Suprapubic skin (tissue), 4 donors: ENCODE data around the gene GGA1. TPM values are rescaled to one million over a fixed set of nuclear protein-coding genes. Genes with fewer than 3 reads are reported as not detected.
A peak's percentile ranks its signal among the peaks of the same experiment; 100 is the strongest.
"Not testable (repeated sequence)": the region's sequence is repeated elsewhere in the genome, so short reads cannot be mapped to it uniquely, and the experiment has no call there.

Experiments used
- DNase-seq, 2 donors: peaks; one replicate each; pipeline ENCODE4 v3.0.0-alpha.2; 2019; ENCODE audit warnings: low spot score in 2 of 2
- H3K27ac ChIP-seq: fragments of 200-600 bp; sonication (generic); one replicate; pipeline ENCODE4 v1.5.1; 2019
- H3K27me3 ChIP-seq: fragments of 200-600 bp; sonication (generic); one replicate; pipeline ENCODE4 v1.5.1; 2019
- H3K36me3 ChIP-seq: fragments of 200-600 bp; sonication (generic); one replicate; pipeline ENCODE4 v1.5.1; 2019
- H3K4me1 ChIP-seq: fragments of 200-600 bp; sonication (generic); one replicate; pipeline ENCODE4 v1.5.1; 2019
- H3K4me3 ChIP-seq: fragments of 200-600 bp; sonication (generic); one replicate; pipeline ENCODE4 v1.5.1; 2019; ENCODE audit warnings: mild to moderate bottlenecking
- H3K9me3 ChIP-seq: fragments of 200-600 bp; sonication (generic); one replicate; pipeline ENCODE4 v1.5.1; 2019
- EP300 ChIP-seq: sonication (generic); formaldehyde crosslinking; IDR thresholded peaks from one replicate; pipeline ENCODE4 v1.6.1; 2017; ENCODE audit warnings: antibody characterized with exemption
- POLR2A ChIP-seq, 2 donors: fragments of 450-650 bp; IDR thresholded peaks; one replicate each; pipeline ENCODE4 v1.6.1; 2017; ENCODE audit warnings: antibody characterized with exemption in 2 of 2, mild to moderate bottlenecking in 2 of 2, moderate library complexity in 2 of 2
- POLR2AphosphoS5 ChIP-seq, 3 donors: sonication (generic); formaldehyde crosslinking; IDR thresholded peaks; one replicate each; pipeline ENCODE4 v1.6.1; 2017; ENCODE audit warnings: antibody characterized with exemption in 3 of 3
- WGBS: methylation state at CpG from one replicate; pipeline ENCODE4 v1.1.5; 2018; 5-methylcytosine and 5-hydroxymethylcytosine counted together
- total RNA-seq, 4 donors: library from RNA; depleted of rRNA; stranded (reverse); fragments of >200 nt; gene quantifications; one replicate each; pipeline ENCODE4 v1.1.0, GENCODE V29; 2016
- TF ChIP-seq, protein P1 (sequence below), 2 donors: fragments of 200-600 bp in 1 of 2; fragments of 450-650 bp in 1 of 2; sonication (generic) in 1 of 2; IDR thresholded peaks; one replicate each; pipeline ENCODE4 v1.5.1; 2016 to 2019; ENCODE audit warnings: antibody characterized with exemption in 2 of 2, mild to moderate bottlenecking in 1 of 2, moderate library complexity in 1 of 2

Gene GGA1
- total RNA-seq, 4 donors from 2014 or later, result 52.8 to 124 (median 65.3) TPM

DNA sequence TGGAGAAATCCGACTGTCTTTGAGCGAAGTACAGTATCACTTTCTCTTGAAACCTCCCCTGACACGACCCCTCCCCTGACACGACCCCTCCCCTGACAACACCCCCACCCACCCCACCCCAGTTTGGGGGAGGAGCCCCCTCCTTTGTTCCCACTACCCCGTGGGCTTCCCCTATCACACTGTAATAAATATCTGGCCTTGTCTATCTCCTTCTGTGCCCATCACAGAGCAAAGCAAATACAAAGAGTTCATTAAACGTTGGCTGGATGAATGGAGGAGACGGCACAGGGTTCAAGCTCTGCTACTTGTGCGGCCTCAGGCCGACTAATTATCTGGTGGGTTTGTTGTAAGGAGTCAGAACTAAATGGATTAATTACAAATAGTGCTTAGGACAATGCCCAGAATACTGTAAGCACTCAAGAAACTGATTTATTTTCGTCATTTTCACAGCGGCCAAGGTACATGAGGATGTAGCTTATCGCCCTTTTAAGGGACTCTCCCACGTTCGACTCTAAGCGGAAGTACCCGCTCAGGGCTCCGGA is 628 bp upstream of the GGA1 start:
- Histone ChIP-seq H3K4me1 (peaks cover 57% of the 10 kb centered on the region), H3K27me3 (no peaks in the 10 kb centered on the region), H3K9me3 (no peaks in the 10 kb centered on the region), H3K27ac (peak overlapping the region; percentile 89), H3K4me3 (peak overlapping the region; percentile 85), H3K36me3 (no peaks in the 10 kb centered on the region)
- TF ChIP-seq POLR2A (IDR thresholded peaks at IDR 0.05), result no peak
- TF ChIP-seq, protein P1, sequence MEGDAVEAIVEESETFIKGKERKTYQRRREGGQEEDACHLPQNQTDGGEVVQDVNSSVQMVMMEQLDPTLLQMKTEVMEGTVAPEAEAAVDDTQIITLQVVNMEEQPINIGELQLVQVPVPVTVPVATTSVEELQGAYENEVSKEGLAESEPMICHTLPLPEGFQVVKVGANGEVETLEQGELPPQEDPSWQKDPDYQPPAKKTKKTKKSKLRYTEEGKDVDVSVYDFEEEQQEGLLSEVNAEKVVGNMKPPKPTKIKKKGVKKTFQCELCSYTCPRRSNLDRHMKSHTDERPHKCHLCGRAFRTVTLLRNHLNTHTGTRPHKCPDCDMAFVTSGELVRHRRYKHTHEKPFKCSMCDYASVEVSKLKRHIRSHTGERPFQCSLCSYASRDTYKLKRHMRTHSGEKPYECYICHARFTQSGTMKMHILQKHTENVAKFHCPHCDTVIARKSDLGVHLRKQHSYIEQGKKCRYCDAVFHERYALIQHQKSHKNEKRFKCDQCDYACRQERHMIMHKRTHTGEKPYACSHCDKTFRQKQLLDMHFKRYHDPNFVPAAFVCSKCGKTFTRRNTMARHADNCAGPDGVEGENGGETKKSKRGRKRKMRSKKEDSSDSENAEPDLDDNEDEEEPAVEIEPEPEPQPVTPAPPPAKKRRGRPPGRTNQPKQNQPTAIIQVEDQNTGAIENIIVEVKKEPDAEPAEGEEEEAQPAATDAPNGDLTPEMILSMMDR (IDR thresholded peaks at IDR 0.05), result no peak
- no peak for TF ChIP-seq POLR2AphosphoS5 (IDR thresholded peaks at IDR 0.05)
- no peak for TF ChIP-seq EP300
- no peak for DNase-seq
- 0% methylated on average over 17 of the region's 17 CpGs for WGBS

DNA sequence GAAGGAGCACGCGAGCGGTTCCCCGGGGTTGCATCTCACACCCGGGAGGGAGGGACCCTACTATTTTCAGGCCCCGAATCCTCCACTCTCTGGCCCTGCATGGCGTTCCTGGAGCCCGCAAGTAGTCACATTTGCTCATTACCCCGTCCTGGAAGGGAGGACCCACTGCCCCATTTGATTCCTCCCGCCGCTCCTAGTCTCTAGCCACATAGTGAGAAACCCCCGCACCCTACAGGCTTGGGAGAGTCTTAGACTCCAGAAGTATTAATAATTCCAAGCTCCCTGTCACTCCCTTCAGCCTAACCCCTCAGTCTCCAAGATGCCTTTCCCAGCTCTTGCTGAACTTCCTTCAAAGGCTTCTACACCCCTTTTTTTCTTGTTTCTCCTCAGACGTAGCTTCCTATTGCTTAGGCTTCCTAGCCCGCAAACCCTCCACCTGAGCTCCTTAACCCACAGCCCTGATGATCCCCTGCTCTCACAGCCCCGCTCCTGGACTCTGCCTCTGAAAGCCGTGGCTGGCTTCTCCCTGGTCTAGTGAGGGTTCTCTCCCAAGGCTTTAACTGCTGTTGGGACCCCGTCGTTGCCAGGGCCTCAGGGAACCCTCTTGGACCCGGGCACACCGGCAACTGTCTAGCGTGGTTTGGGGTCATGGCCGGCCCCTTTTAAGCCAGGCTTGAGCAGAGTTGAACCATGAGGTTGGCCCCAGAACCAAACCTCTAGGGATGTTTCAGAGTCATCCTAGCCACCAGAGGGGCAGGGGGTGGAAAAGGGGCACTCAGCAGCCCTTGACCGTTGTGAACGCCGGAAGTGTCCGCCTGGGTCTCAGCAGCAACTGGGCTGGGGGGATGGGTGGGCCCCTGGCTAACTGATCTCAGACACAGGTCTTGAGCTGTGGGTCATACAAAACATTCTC is 862 bp downstream of the GGA1 start:
- TF ChIP-seq, protein P1 (IDR thresholded peaks at IDR 0.05), result no peak
- TF ChIP-seq POLR2AphosphoS5 (IDR thresholded peaks at IDR 0.05), result no peak
- TF ChIP-seq POLR2A (IDR thresholded peaks at IDR 0.05), result no peak
- no peak for TF ChIP-seq EP300
- Histone ChIP-seq H3K9me3 (no peaks in the 10 kb centered on the region), H3K27ac (peak overlapping the region; percentile 89), H3K36me3 (peaks cover 7% of the 10 kb centered on the region), H3K4me1 (peaks cover 69% of the 10 kb centered on the region), H3K4me3 (peak overlapping the region; percentile 85), H3K27me3 (no peaks in the 10 kb centered on the region)
- 12% methylated on average over 21 of the region's 26 CpGs for WGBS
- DNase-seq, result no peak

DNA sequence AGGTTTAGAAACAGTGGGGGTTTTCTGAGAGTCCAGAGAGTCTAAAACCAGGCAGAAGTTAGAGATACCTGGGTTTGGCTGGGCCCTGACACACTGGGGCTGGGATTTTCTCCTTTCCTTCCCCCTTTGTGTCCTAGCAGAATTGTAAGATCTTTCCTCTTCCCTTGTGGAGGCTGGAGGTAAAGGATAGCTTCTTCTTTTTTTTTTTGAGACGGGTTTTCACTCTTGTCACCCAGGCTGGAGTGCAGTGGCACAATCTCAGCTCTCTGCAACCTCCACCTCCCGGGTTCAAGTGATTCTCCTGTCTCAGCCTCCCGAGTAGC is 1.5 kb downstream of the GGA1 start:
- 81% methylated on average over 3 of the region's 3 CpGs for WGBS
- H3K36me3 ChIP-seq, result peaks cover 13% of the 10 kb centered on the region
- H3K27ac ChIP-seq, result peak overlapping the region; percentile 89
- H3K4me3 ChIP-seq, result peak overlapping the region; percentile 85
- not testable (repeated sequence) for DNase-seq, H3K27me3 ChIP-seq, H3K9me3 ChIP-seq
- peaks cover 69% of the 10 kb centered on the region for H3K4me1 ChIP-seq

DNA sequence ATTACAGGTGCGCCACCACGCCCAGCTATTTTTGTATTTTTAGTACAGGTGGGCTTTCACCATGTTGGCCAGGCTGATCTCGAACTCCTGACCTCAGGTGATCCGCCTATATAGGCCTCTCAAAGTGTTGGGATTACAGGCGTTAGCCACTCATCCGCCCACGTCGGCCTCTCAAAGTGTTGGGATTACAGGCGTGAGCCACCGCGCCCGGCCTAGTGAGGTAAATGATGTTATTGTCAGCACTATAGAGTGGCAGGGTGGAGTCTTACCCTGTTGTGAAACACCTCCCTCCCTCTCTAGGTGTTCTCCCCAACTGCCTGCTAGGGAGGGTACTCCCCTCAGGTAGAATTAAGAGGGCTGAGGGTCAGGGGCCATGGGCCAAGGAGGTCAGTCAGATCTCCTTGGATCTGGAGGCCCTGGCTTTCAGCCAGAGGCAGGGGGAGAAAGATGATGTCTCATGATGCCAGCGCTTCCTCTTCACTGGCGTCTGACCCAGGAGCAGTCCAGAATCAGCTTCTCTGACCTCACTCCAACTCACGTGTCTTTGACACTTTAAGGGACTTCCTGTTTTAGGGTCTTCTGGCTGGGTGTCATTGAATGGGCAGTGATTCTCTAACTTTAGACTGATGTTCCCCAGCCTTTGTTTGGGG is 2.0 kb downstream of the GGA1 start:
- DNase-seq, result no peak
- Histone ChIP-seq H3K27me3 (no peaks in the 10 kb centered on the region), H3K9me3 (no peaks in the 10 kb centered on the region), H3K27ac (peak overlapping the region; percentile 36), H3K4me3 (no peak overlapping the region), H3K4me1 (peaks cover 69% of the 10 kb centered on the region), H3K36me3 (peaks cover 18% of the 10 kb centered on the region)
- 61% methylated on average over 13 of the region's 15 CpGs for whole genome bisulfite sequencing
- TF ChIP-seq, protein P1 (IDR thresholded peaks at IDR 0.05), result no peak
- TF ChIP-seq POLR2AphosphoS5 (IDR thresholded peaks at IDR 0.05) (no peak), POLR2A (IDR thresholded peaks at IDR 0.05) (no peak), EP300 (no peak)

DNA sequence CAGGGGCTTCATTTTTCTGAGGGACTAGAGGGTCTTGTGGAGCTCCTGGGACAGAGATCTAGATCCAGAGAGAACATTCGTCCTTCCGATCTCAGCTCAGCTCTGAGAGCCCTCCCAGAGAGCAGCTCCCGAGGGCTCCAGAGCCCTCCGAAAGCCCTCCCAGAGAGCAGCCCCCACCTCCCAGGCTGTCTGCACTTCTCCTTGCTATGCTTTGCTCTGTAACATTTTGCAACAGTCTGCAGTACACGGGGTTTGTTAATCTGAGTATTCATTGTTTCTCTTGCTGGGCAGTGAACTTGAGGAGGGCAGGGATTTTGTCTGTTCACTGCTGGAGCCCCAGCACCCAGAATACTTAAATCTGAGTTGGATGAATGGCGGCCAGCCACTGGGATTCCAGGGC is 2.6 kb downstream of the GGA1 start:
- Histone ChIP-seq H3K27ac (peak overlapping the region; percentile 36), H3K36me3 (peaks cover 24% of the 10 kb centered on the region), H3K27me3 (no peaks in the 10 kb centered on the region), H3K4me3 (no peak overlapping the region), H3K9me3 (no peaks in the 10 kb centered on the region), H3K4me1 (peaks cover 67% of the 10 kb centered on the region)
- 75% methylated on average over 4 of the region's 6 CpGs for WGBS
- no peak for DNase-seq
- TF ChIP-seq POLR2A (IDR thresholded peaks at IDR 0.05) (no peak), POLR2AphosphoS5 (IDR thresholded peaks at IDR 0.05) (no peak), EP300 (no peak)
- TF ChIP-seq, protein P1 (IDR thresholded peaks at IDR 0.05), result no peak
